Glutamatergic neuron (in vitro differentiated cells): ENCODE measurements around the gene IRX2. TPM values are rescaled to one million over a fixed set of nuclear protein-coding genes. Genes with fewer than 3 reads are reported as not detected.

Source experiments
- DNase-seq: peaks from one replicate; pipeline ENCODE4 v3.0.0; 2022
- H3K27ac Mint-ChIP-seq: one replicate; pipeline ENCODE4 v1.8.0; 2020; ENCODE audit warnings: mild to moderate bottlenecking, mixed read lengths, inconsistent platforms; ENCODE audit not compliant: unreplicated experiment
- H3K27me3 Mint-ChIP-seq: one replicate; pipeline ENCODE4 v1.8.0; 2020; ENCODE audit warnings: mild to moderate bottlenecking, moderate library complexity, mixed read lengths, inconsistent platforms; ENCODE audit not compliant: unreplicated experiment
- H3K36me3 Mint-ChIP-seq: one replicate; pipeline ENCODE4 v1.8.0; 2020; ENCODE audit warnings: mild to moderate bottlenecking, mixed read lengths, inconsistent platforms; ENCODE audit not compliant: unreplicated experiment
- H3K4me1 Mint-ChIP-seq: one replicate; pipeline ENCODE4 v1.8.0; 2020; ENCODE audit warnings: mild to moderate bottlenecking, low read depth, mixed read lengths, inconsistent platforms; ENCODE audit not compliant: unreplicated experiment
- H3K4me3 Mint-ChIP-seq: one replicate; pipeline ENCODE4 v1.8.0; 2020; ENCODE audit warnings: mild to moderate bottlenecking, mixed read lengths, inconsistent platforms; ENCODE audit not compliant: unreplicated experiment
- H3K9me3 Mint-ChIP-seq: one replicate; pipeline ENCODE4 v1.8.0; 2020; ENCODE audit warnings: mild to moderate bottlenecking, moderate library complexity, mixed read lengths, inconsistent platforms; ENCODE audit not compliant: unreplicated experiment
- CTCF ChIP-seq: fragments of 200-600 bp; sonication (generic); IDR thresholded peaks from one replicate; pipeline ENCODE4 v1.5.0; 2021; ENCODE audit not compliant: partially characterized antibody, unreplicated experiment
- total RNA-seq: library from RNA; stranded (reverse); fragmentation: NEBNext Ultra II Directional; extraction: Animal tissue kit (Norgen Biotek cat#: 25700); gene quantifications from one replicate; pipeline ENCODE4 v1.2.1, GENCODE V29; 2021; ENCODE audit not compliant: unreplicated experiment

Gene IRX2
- total RNA-seq, 1 donor from 2014 or later, result 60.7 TPM

- H3K27me3 Mint-ChIP-seq, result peaks cover 28% of the 10 kb centered on the region
- DNase-seq, result peak; percentile 76
- H3K27ac Mint-ChIP-seq, result peak overlapping the region; percentile 81
- H3K9me3 Mint-ChIP-seq, result peaks cover 12% of the 10 kb centered on the region
- no peak for TF ChIP-seq CTCF
- H3K36me3 Mint-ChIP-seq, result no peaks in the 10 kb centered on the region
- H3K4me3 Mint-ChIP-seq, result peak overlapping the region; percentile 96
- peaks cover 32% of the 10 kb centered on the region for H3K4me1 Mint-ChIP-seq
Measured at GRCh38 chr5:2756211-2757152, 5.0 kb upstream of the IRX2 start.

- Mint-ChIP-seq H3K4me3 (peak overlapping the region; percentile 96), H3K27ac (peak overlapping the region; percentile 48), H3K36me3 (no peaks in the 10 kb centered on the region), H3K27me3 (peaks cover 28% of the 10 kb centered on the region), H3K9me3 (peaks cover 12% of the 10 kb centered on the region), H3K4me1 (peaks cover 27% of the 10 kb centered on the region)
- no peak for TF ChIP-seq CTCF
- DNase-seq, result no peak
Measured at GRCh38 chr5:2755681-2756171, 4.2 kb upstream of the IRX2 start.

- DNase-seq, result peak; percentile 76
- TF ChIP-seq CTCF, result peak; percentile 31
- peak overlapping the region; percentile 83 for H3K4me3 Mint-ChIP-seq
- H3K36me3 Mint-ChIP-seq, result no peaks in the 10 kb centered on the region
- peak overlapping the region; percentile 48 for H3K27ac Mint-ChIP-seq
- H3K9me3 Mint-ChIP-seq, result peaks cover 12% of the 10 kb centered on the region
- peaks cover 27% of the 10 kb centered on the region for H3K4me1 Mint-ChIP-seq
- peaks cover 28% of the 10 kb centered on the region for H3K27me3 Mint-ChIP-seq
Measured at GRCh38 chr5:2755076-2755680, 3.7 kb upstream of the IRX2 start.

GRCh38 chr5:2754581-2755075, 3.2 kb upstream of the IRX2 start:
- Mint-ChIP-seq H3K36me3 (no peaks in the 10 kb centered on the region), H3K4me3 (peak overlapping the region; percentile 81), H3K27me3 (peaks cover 31% of the 10 kb centered on the region), H3K27ac (no peak overlapping the region), H3K9me3 (peaks cover 17% of the 10 kb centered on the region), H3K4me1 (peaks cover 27% of the 10 kb centered on the region)
- peak; percentile 46 for DNase-seq
- no peak for TF ChIP-seq CTCF
